HPDE6-E6E7 (cell line): ENCODE data around the gene ABTB1.

ENCODE experiments used
- DNase-seq: peaks from one replicate; pipeline ENCODE4 v3.0.0; 2011; ENCODE audit warnings: missing footprints; ENCODE audit errors: extremely low spot score

The ABTB1 gene

DNA sequence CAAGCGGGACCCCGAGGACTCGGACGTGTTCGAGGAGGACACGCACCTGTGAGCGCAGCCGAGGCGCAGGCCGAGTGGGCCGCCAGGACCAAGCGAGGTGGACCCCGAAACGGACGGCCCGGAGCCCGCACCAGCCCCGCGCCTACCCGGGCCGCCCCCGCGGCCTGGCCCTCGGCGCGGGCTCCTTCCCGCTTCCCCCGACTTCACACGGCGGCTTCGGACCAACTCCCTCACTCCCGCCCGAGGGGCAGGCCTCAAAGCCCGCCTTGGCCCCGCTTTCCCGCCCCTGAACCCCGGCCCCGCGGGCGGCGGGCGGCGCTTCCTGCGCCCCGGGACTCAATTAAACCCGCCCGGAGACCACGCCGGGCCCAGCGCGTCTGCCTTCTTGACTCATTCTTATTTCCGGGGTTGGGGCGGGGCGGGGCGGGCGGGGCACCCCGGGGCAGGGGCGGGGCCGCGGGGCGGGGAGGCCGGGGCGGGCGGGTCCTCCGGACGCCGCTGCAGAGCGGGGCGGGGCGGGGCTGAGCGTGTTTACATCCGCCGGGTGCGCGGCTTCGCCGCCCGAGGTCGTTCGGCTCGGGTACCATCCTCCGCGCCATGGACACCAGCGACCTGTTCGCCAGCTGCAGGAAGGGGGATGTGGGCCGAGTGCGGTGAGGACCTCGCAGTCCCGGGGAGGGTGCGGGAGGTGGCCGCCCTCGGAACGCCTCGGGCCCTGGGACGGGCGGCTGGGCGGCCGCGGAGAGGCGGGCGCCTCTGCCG is at the start of gene ABTB1:
ABTB1 (plus strand) TSS at position 524 of the 762 bp plus-strand sequence; CDS start at position 598, 74 bp downstream.
- peak; percentile 83 for DNase-seq

DNA sequence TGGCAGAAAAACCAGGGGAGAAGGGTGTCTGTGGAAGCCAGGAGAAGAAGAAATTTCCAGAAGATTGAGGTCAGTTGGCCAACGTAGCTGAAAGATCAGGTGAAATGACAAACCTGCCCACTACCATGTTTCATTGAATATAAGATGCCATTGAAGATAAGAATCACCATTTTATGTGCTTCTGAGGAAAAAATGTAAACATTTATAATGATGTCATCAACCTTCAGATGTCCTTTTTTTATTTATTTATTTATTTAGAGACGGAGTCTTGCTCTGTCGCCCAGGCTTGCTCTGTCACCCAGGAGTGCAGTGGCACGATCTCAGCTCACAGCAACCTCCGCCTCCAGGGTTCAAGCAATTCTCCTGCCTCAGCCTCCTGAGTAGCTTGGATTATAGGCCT is 48.7 kb upstream of the ABTB1 start:
- DNase-seq, result no peak

DNA sequence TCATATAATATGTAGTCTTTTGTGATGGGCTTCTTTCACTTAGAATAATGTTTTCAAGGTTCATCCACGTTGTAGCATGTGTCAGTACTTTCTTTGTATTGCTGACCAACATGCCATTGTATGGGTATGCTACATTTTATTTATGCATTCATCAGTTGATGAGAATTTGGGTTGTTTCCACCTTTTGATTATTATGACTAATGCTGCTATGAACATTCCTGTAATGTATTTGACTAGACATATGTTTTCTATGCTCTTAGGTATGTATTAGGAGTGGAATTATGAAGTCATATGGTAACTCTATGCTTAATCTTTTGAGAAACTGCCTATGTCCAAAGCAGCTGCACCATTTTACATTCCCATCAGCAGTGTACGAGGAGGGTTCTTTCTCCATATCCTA is 46.9 kb upstream of the ABTB1 start:
- no peak for DNase-seq

DNA sequence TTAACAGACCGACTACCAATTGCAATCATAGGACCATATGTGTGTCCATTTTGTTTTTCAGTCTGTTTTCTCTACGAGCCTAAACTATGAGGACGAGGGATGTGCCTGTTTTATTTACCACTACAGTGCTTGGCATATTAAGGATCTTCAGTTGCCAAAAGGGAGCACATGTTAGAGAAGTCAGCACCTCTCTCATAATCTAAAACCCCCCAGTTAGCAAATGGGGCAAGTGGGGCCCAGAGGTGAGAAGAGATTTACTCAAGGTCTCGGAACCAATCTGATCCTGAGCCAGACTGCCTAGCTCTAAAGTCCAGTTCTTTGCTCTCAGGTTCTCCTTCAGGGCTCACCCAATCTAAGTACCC is 44.3 kb upstream of the ABTB1 start:
- DNase-seq, result no peak

DNA sequence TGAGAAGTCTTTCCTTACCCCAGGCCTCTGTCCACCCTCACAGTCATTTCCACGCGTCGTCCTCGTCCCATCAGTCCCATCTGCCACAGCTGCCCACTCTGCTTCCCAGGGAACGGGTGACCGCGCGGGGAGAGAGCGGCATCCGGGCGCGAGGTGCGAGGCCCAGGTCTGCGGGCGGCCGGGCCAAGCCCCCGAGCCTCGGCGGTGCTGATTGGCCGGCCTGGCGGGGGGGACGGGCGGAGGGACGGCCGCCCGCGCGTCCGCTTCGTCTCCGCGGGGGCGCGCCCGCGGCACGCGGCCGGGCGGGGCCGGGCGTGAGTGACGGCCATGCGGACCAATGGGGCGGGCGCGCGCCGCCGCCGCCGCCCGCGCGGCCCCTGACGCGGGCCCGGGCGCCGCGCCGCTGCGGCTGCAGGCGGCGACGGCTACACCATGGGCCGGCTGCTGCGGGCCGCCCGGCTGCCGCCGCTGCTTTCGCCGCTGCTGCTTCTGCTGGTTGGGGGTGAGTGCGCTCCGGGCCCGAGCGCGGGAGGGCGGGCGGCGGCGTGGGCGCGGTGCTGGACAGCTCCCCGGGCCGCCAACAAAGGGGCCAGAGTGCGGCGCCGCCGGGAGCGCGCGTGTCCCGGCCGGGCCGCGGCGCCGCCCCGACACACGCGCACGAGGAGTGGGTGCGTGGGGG is 43.8 kb upstream of the ABTB1 start, which contains the start of gene PODXL2:
PODXL2 (plus strand) TSS at position 398 of the 679 bp plus-strand sequence; CDS start at position 433, 35 bp downstream.
- peak; percentile 87 for DNase-seq

DNA sequence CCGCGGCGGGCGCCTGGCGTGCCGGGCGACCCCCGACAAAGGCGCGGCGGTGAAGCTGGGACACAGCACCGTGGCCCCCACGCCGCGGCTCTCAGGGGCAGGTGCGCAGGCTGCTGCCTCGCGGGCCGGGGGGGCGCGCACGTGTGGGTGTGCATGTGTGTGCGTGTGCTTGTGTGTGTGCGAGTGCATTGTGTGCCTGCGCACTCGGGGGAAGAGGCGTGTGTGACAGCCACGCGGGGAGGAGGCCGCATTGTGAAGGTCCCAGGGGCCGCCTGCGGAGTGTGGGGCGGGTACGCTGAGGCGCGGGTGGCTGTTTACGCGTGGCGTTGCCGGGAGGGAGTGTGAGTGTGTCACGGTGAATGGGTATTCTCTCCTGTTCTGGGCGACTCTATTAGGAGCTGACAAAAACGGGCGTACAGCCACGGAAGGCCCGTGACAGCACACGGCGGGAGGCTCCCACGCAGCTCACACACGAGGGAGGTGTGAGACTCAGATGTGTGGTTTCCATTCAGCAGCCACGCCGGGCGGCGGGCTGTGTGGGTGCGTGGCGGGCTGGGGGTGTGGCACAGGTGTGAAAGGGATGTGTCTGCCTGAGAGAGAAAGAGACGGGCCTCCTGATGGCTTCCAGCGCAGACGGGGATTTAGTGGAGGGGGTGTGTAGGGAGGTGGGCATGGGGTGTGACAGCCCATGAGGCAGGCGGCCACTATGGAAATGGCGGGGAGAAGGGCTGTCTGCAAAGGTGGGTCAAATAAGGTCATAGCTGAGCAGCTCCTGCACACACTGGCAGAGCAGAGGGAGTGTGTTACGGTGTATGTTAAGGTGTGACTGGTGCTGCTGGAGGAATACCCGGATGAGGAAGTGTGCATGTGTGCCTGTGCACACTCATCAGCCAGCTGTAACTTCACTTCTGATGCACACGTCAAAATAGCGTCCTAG is 43.0 kb upstream of the ABTB1 start:
- DNase-seq, result no peak

DNA sequence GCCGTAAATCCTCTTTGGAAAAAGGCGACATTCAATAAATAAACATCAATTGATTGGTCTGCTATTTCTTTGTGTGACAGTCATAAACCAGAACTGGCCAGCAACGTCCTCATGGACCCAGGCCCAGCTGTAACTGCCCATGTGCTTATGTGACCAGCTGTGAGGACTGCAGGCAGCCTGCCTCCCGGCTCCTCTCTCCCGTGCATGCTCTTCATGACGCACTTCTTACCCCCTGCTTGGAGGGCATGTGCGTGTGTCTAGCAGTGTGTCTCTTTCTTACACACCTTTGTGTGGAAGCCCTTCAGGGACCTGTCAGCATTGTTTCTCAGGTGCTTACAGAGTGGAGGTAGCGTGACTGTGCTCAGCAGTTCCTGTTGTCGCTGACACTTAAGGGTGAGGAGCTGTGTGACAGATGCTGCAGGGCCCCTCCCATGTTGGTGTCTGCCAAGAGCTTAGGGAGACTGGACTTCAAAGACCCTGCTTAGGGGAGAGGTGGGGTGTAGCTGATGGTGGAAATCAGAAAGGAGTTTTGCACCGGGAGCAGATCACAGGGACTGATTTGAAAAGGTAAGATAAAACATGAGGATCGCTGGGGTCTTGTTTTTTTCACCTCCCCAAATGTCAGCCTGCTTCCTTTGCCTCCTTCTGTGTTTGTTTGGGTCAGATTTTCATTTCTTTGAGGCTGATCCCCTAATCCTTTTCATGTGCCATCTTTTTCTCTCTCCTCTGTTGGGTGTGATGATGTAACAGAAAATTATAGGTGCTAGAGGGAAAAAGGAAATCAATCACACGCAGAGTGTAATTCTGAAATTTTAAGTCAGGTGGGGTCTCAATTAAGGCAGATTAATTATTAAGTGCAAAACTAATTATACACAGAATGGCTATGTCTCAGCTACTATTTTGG is 41.7 kb upstream of the ABTB1 start:
- DNase-seq, result no peak

DNA sequence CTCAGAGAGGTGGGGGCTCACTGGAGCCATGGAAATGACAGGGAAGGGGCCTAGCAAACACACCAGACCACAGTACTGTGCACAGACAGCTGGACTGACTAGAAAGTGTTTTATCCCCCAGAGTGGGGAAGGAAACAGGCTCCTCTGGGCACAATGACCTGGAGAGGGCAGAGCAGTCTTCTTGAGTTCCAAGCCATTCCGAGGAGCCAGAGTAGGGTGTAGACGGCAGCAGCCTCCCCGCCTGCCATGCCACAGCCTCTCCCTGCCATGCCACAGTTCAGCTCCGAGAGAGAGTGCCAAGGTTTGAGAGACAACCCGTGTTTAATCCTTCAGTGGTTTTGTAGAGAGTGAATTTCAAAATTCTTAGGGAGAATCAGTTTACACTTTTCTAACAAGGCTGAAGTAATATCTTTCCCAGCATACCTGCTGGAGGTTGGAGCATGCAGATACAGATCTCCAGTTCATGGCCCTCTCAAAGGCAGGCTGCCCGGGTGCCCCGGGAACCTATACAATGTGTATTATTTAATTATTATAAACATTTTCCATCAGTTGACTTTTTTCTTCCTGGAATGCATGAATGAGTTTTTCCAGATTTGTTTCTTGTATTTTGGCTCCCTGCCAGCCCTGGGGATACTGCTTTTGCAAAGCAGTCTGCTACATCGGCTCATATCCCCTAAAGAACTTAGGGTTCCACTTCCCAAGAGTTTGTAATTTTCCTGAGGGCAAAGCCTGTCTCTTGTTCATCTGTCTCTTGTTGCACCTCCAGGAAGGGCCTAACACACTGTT is 40.5 kb upstream of the ABTB1 start:
- no peak for DNase-seq

DNA sequence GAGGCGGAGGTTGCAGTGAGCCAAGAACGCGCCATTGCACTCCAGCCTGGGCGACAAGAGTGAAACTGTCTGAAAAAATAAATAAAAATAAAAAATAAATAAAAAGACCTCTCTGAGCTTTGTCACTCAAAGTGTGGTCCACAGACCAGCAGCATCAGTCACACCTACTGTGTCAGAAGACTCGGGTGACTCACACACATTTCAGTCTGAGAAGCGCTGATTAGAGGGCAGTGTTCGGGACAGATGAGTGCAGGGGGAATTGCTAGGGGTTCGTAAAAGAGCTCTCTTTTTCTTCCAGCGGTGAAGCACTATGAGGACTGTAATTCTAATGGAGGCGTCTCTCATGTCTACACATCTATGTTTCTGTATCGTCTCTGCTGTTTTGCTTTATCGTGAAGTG is 38.1 kb upstream of the ABTB1 start:
- DNase-seq, result no peak

DNA sequence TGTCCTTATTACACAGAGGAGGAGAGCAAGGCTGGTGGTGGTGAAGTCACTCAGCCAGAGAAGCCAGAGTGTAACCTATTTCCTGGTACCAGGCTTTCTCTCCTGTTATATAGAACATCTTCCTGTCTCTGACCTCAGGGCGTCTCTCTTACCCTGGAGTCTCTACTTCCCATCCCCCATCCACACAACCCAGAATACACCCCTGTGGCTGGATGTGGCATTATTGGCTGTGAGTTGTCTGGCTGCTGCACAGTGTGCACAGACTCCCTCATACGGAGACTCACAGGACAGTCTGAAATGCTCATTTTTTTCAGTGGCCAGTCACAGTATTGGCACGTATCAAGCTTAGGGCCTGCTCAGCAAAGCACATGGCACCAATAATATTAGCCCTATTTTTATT is 35.2 kb upstream of the ABTB1 start:
- DNase-seq, result no peak

DNA sequence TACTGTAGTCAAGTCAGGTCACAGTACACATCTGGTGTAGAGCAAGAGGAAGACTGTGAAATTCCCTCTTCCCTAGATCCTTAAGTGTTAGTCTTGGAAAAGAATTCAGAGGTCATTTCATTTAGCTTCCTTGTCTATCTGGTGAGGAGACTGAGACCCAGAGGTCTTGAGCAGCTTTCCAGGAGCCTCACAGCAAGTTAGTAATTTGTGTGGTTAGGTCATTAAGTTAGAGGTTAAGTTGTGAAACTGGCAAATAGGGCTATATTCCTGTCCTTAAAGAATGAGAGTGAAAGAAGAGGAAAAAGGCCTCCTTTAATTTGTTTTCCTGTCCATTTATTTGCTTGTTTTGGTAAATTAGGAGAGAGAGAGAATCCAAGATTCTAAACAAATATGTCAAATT is 34.8 kb upstream of the ABTB1 start:
- no peak for DNase-seq

DNA sequence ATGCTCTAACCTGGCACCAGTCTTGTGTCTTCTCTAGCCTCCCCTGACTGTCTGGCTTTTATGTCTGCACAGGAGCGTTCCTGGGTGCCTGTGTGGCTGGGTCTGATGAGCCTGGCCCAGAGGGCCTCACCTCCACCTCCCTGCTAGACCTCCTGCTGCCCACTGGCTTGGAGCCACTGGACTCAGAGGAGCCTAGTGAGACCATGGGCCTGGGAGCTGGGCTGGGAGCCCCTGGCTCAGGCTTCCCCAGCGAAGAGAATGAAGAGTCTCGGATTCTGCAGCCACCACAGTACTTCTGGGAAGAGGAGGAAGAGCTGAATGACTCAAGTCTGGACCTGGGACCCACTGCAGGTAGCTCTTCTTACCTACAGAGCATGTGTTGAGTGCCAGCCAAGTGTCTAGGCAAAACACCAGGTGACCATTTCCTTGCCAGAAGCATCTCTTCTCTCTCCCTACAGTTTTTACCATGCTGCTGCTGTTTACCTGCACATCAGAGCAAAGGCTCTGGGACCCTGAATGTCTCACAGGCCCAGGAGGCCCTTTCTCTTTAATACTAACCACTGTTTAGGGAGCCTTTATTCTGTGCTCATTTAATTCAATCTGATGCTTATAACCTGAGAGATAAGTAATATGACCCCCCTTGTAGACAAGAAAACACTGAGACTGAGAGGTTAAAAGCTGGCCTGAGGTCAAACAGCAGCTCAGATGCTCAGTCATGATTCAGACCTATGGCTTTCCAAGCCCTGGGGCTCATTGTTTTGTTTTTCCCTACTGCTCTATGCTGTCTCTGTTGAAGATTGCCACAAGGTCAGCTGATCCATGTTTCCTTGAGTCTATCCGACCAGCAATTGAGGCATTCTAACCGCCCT is 33.3 kb upstream of the ABTB1 start:
- peak; percentile 50 for DNase-seq

DNA sequence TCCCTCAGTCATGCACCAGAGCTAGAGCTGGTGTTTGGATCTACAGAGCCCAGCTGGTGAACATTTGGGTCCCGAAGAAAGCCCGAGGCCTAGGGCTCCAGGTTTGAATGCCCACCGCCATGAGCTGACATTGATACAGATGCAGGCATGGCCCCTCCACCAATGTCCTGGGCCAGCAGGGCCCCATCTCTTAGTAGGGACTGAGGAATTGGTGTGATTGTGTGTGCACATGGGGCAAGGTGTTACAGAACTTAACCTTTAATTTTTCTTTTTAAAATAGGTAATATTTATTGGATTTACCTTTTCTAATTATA is 32.8 kb upstream of the ABTB1 start:
- no peak for DNase-seq

DNA sequence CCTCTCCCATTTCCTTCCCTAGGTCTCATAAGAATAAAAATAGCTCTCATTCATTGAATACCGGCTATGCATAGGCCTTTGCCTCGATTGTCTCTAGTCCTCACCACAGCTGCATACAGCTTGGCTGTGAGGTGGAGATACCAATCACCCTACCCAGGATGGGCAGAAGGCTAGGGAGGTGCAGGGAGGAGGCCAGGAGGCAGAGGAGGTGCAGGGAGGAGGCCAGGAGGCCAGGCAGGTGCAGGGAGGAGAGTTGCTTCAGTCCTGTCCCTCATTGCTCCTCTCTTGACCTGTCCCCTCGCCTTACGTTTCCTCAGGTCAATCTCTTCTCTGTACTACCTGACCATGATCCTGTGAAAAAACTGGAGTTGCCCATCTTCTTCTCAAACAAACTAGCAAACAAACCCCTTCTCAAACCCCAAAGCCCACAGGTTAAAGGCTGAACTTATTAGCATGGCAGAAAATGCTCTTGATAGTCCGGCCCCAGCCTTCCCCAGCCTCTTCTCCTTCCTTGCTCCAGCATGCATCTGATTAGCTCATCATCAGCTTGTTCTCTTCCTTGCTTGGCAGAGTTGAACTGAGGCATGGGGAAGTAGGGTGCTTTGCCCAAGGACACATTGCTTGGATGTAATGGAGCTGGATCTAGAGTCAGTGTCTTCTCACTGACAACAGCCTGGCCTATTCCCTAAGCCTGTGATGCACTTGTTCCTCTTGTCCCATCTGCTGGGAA is 27.9 kb upstream of the ABTB1 start:
- no peak for DNase-seq

DNA sequence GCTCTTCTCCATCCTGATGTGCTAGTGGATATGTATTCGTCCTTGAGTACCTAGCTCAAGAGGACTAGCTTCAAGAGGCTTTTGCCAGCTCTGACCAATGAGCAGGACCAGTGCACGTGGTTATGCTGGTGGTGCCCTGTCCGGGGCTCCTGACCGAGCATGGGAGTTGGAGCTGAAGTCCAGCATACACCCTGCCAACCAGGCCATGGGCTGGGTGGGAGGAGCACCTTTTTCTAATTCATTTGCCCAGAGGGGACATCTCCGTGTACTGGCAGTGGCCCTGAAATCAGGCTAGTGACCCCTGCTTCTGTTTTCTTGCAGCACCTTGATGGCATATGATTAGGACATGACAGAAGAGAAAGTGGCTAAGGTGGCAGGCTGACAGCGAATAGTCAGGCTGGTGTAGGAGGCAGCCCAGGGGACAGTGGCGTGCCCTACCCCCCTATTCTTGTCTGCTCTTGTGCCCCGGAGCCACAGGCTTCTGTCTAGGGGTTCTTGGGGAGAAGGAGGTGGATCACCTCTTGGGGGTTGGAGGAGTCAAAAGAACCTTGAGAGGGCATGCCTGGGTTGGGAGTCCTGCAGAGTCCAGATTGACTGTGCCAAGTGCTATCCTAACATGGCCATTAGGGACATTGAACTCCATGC is 27.3 kb upstream of the ABTB1 start:
- DNase-seq, result no peak

DNA sequence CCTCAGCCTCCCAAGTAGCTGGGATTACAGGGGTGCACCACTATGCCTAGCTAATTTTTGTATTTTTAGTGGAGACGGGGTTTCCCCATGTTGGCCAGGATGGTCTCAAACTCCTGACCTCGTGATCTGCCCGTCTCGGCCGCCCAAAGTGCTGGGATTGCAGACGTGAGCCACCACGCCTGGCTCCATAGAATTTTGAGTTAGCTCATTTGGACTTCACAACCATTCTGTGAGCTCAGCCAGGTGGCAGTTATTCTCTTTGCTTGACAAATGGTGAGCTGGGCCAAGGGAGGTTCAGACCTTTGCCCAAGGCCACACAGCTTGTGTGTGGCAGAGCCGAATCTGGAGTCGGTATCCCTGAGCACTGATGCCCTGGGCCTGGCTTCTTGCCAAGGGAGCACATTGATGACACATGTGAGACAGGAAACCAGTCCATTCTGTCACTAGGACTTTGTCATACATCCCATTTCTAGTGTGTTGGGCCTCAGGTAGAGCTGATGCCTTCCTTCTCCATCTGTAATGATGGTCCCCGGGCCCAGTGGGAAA is 26.2 kb upstream of the ABTB1 start:
- no peak for DNase-seq

DNA sequence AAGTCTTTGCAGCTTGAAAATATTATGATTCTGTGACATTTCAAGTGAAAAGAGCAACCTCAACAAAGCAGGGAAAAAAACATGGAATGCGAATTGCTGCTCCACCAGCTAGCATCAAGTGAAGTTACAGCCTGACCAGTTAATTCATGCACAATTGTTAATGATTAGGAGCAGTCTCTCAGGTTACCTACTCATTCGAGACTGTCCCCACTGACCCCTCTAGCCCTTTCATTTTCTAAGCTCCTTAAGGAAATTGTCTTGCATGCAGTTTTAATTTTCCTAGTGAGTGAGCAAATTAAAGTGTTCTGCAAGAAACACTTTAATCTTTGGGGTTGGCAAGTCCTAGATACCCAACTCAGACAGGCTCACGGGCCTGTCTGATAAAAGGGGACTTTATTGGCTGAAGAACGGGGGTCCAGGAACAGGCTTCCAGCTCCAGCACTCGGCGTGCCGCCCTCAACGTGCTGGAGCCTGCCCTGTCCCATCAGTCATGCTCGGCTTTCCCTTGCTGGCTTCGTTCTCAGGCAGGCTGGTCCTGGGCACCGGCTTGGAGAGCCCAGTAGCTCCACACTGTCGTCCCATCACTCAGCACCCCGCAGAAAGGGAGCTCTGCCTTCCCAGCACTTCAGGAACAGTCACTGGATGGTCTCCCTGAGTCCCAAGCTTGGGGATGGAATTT is 25.4 kb upstream of the ABTB1 start:
- no peak for DNase-seq

DNA sequence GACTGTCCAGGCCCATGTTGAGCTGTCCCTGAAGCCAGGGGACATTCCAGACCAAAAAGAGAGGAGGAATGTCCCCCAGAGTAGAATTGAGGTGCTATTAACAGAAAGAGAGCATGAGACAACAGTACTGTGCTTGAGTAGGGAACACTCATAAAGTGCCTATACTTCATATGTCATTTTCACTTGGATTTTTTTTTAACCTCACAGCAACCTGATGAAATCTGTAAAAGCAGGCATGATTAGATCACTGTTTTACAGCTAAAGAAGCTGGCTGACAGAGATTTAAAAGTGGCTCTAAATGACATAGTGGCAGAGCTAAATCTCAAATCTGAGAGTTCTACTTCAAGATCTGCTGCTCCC is 24.9 kb upstream of the ABTB1 start:
- no peak for DNase-seq
